B cell (primary cell): ENCODE measurements around the gene DYNLT1. TPM values are rescaled to one million over a fixed set of nuclear protein-coding genes. Genes with fewer than 3 reads are reported as not detected.

ENCODE experiments used
- ATAC-seq: fragments of 200-7000 bp; cut with Tn5 transposase; one replicate; pipeline ENCODE4 v1.10.0; 2021; ENCODE audit warnings: low read depth, mild to moderate bottlenecking, moderate number of reproducible peaks, moderate library complexity
- CTCF ChIA-PET: fragments of 350-600 bp; sonication (Branson Sonifier 250); formaldehyde crosslinking; loops from one replicate; lab custom pipeline; 2021; ENCODE audit warnings: antibody characterized with exemption, inconsistent platforms; lab: Charles Lee
- POLR2A ChIA-PET: fragments of 350-600 bp; sonication (Branson Sonifier 250); formaldehyde crosslinking; loops from one replicate; lab custom pipeline; 2021; ENCODE audit warnings: antibody characterized with exemption; lab: Charles Lee
- DNase-seq: peaks from one replicate; pipeline ENCODE4 v3.0.0; 2013
- H2AFZ ChIP-seq: 2 replicates; pipeline ENCODE4 v1.6.1; 2012; ENCODE audit warnings: mild to moderate bottlenecking, low read depth, low read length; ENCODE audit not compliant: insufficient read depth, poor library complexity, severe bottlenecking
- H3K27ac ChIP-seq, 2 donors: 1 replicate in 1 of 2; 2 replicates in 1 of 2; pipeline ENCODE4 v1.5.1; 2012 to 2013; ENCODE audit warnings: low read length in 2 of 2, mild to moderate bottlenecking in 2 of 2, moderate library complexity in 1 of 2
- H3K27me3 ChIP-seq, 4 experiments: fragments of 200-600 bp in 1 of 4; sonication (generic) in 1 of 4; replicated peaks in 1 of 4; 1 replicate in 2 of 4; 2 replicates in 2 of 4; pipeline versions ENCODE4 v1.6.1 to v1.7.0; 2013 to 2016; ENCODE audit warnings: low read length in 3 of 4, mild to moderate bottlenecking in 2 of 4, mixed read lengths in 1 of 4, moderate library complexity in 1 of 4; ENCODE audit not compliant: insufficient read depth in 4 of 4, control insufficient read depth in 3 of 4; ENCODE audit errors: control extremely low read depth in 1 of 4
- H3K36me3 ChIP-seq, 2 experiments: replicated peaks in 1 of 2; 1 replicate in 1 of 2; 2 replicates in 1 of 2; pipeline versions ENCODE4 v1.6.1 to v1.7.1; 2013; ENCODE audit warnings: low read length in 1 of 2; ENCODE audit not compliant: insufficient read depth in 2 of 2, control insufficient read depth in 1 of 2; ENCODE audit errors: control extremely low read depth in 1 of 2, extremely low read depth in 1 of 2
- H3K4me1 ChIP-seq, 2 donors: fragments of 200-600 bp in 1 of 2; sonication (generic) in 1 of 2; 1 replicate in 1 of 2; 2 replicates in 1 of 2; pipeline versions ENCODE4 v1.5.1 to v1.6.1; 2013 to 2017; ENCODE audit warnings: low read length in 2 of 2; ENCODE audit not compliant: control insufficient read depth in 2 of 2, insufficient read depth in 2 of 2
- H3K4me2 ChIP-seq: replicated peaks from 2 replicates; pipeline ENCODE3; 2012; ENCODE audit warnings: mild to moderate bottlenecking, low read depth, low read length; ENCODE audit not compliant: poor library complexity, severe bottlenecking
- H3K4me3 ChIP-seq, 5 experiments: fragments of 200-600 bp in 1 of 5; sonication (generic) in 1 of 5; 1 replicate in 3 of 5; 2 replicates in 2 of 5; pipeline versions ENCODE4 v1.5.1 to v1.7.0; 2011 to 2016; ENCODE audit warnings: low read length in 4 of 5, mild to moderate bottlenecking in 4 of 5, low read depth in 2 of 5, control low read depth in 1 of 5, moderate library complexity in 1 of 5; ENCODE audit not compliant: insufficient read depth in 1 of 5; ENCODE audit errors: control extremely low read depth in 1 of 5, extremely low read depth in 1 of 5
- H3K79me2 ChIP-seq: fragments of 200-600 bp; sonication (generic); one replicate; pipeline ENCODE4 v1.6.0; 2016; ENCODE audit warnings: low read length; ENCODE audit not compliant: control insufficient read depth, insufficient read depth
- H3K9ac ChIP-seq: fragments of 200-600 bp; sonication (generic); 2 replicates; pipeline ENCODE4 v1.6.1; 2017; ENCODE audit warnings: mild to moderate bottlenecking, low read length, moderate library complexity
- H3K9me3 ChIP-seq, 3 donors: one replicate each; pipeline versions ENCODE4 v1.6.1 to v1.7.1; 2013; ENCODE audit warnings: low read length in 2 of 3; ENCODE audit not compliant: control insufficient read depth in 2 of 3, insufficient read depth in 1 of 3; ENCODE audit errors: control extremely low read depth in 1 of 3
- H4K20me1 ChIP-seq: 2 replicates; pipeline ENCODE4 v1.6.0; 2012; ENCODE audit warnings: mild to moderate bottlenecking, low read length; ENCODE audit not compliant: insufficient read depth, control insufficient read depth, poor library complexity, severe bottlenecking
- H3K27ac Mint-ChIP-seq: one replicate; pipeline ENCODE4 v1.8.0; 2021; ENCODE audit warnings: mixed read lengths
- H3K27me3 Mint-ChIP-seq: one replicate; pipeline ENCODE4 v1.8.0; 2021; ENCODE audit warnings: mixed read lengths
- H3K4me1 Mint-ChIP-seq: one replicate; pipeline ENCODE4 v1.8.0; 2021; ENCODE audit warnings: mixed read lengths
- H3K4me3 Mint-ChIP-seq: one replicate; pipeline ENCODE4 v1.8.0; 2021; ENCODE audit warnings: mixed read lengths
- H3K9me3 Mint-ChIP-seq: one replicate; pipeline ENCODE4 v1.8.0; 2022; ENCODE audit warnings: mixed read lengths; ENCODE audit not compliant: insufficient read depth
- CTCF ChIP-seq: fragments of 200-600 bp; IDR thresholded peaks from one replicate; pipeline ENCODE4 v1.8.0; 2022; ENCODE audit warnings: antibody characterized with exemption, mild to moderate bottlenecking
- EZH2 ChIP-seq: IDR thresholded peaks from 2 replicates; pipeline ENCODE4 v1.6.1; 2012; ENCODE audit warnings: borderline replicate concordance, low read depth, mild to moderate bottlenecking, moderate library complexity, low read length; ENCODE audit not compliant: insufficient read depth, poor library complexity, severe bottlenecking
- WGBS: methylation state at CpG from one replicate; pipeline ENCODE4 v1.1.5; 2013; ENCODE audit warnings: missing lambda C conversion rate; ENCODE audit not compliant: insufficient coverage; 5-methylcytosine and 5-hydroxymethylcytosine counted together
- intact Hi-C: fragments of 100-400 bp; cut with micrococcal nuclease; formaldehyde crosslinking; loops from one replicate; pipeline ENCODE4 v1.10.0; 2022
- polyA plus RNA-seq: library from polyadenylated mRNA; depleted of rRNA; stranded (reverse); fragments of >200 nt; gene quantifications from 2 replicates; pipeline ENCODE4 v1.2.3, GENCODE V29; 2012
- total RNA-seq, 2 donors: library from RNA; stranded (reverse); fragments of 120-200 nt in 1 of 2; gene quantifications; 1 replicate in 1 of 2; 2 replicates in 1 of 2; pipeline versions ENCODE4 v1.2.3 to v1.2.4, GENCODE V29; 2013 to 2022

The DYNLT1 gene
- total and polyA plus RNA-seq, 2 donors (not counting 1 experiment from before 2014, with no cell fraction given) = 34.8 to 62.6 TPM

GRCh38 chr6:158654498-158654897 lies 10.0 kb upstream of the DYNLT1 start:
- WGBS = 89% methylated on average over 4 of the region's 6 CpGs
- Histone ChIP-seq H3K36me3 (no peaks in the 10 kb centered on the region), H3K9ac (no peak overlapping the region), H4K20me1 (no peaks in the 10 kb centered on the region), H3K4me2 (no peak overlapping the region), H3K9me3 (no peaks in the 10 kb centered on the region), H3K79me2 (no peaks in the 10 kb centered on the region), H3K27ac (no peak overlapping the region), H3K4me3 (no peak overlapping the region), H3K4me1 (peaks cover 10 to 13% of the 10 kb centered on the region in 2 donors), H2AFZ (no peak overlapping the region), H3K27me3 (peaks cover 0 to 7% (median 0%) of the 10 kb centered on the region in 4 experiments)
- POLR2A ChIA-PET = no interaction called here
- H3K9me3 Mint-ChIP-seq = no peaks in the 10 kb centered on the region
- no peak for DNase-seq
- intact Hi-C loops = no loop called here
- TF ChIP-seq CTCF = no peak
- TF ChIP-seq EZH2 = no peak
- no peak for ATAC-seq
- peaks cover 15% of the 10 kb centered on the region for H3K27me3 Mint-ChIP-seq
- peak overlapping the region; percentile 71 for H3K27ac Mint-ChIP-seq
- no peak overlapping the region for H3K4me3 Mint-ChIP-seq
- CTCF ChIA-PET = no interaction called here
- H3K4me1 Mint-ChIP-seq = peaks cover 18% of the 10 kb centered on the region

- Mint-ChIP-seq H3K9me3 (no peaks in the 10 kb centered on the region), H3K27me3 (peaks cover 15% of the 10 kb centered on the region), H3K27ac (peak overlapping the region; percentile 71), H3K4me3 (peak overlapping the region; percentile 42), H3K4me1 (peaks cover 26% of the 10 kb centered on the region)
- Histone ChIP-seq H3K27ac (no peak overlapping the region), H2AFZ (peak overlapping the region; percentile 40), H3K4me1 (peaks cover 18% of the 10 kb centered on the region in 2 donors), H3K9me3 (no peaks in the 10 kb centered on the region), H3K27me3 (peaks cover 0 to 7% (median 0%) of the 10 kb centered on the region in 4 experiments), H3K36me3 (no peaks in the 10 kb centered on the region), H3K4me2 (peak overlapping the region; percentile 45), H3K79me2 (no peaks in the 10 kb centered on the region), H3K9ac (no peak overlapping the region), H4K20me1 (no peaks in the 10 kb centered on the region), H3K4me3 (no peak overlapping the region)
- WGBS = 34% methylated on average over 10 of the region's 15 CpGs
- ATAC-seq (peak; percentile 31), DNase-seq (peak; percentile 70)
- intact Hi-C loops = no loop called here
- CTCF ChIA-PET = interaction anchor here (1.0 to 1.4 kb wide), 2 partner anchors 10 to 37 kb away, joined by 3 read pairs; no protein-coding TSS in a partner anchor
- POLR2A ChIA-PET = interaction anchor here (0.7 kb wide), 1 partner anchor 31 kb away, joined by 3 read pairs; no protein-coding TSS in a partner anchor
- TF ChIP-seq EZH2 (no peak), CTCF (no peak)
Observed at GRCh38 chr6:158653577-158654354, 9.2 kb upstream of the DYNLT1 start.
